Caco-2 (cell line): Measurements from ENCODE around the gene KRT28. TPM values are rescaled to one million over a fixed set of nuclear protein-coding genes. Genes with fewer than 3 reads are reported as not detected.

Experiments used
- BruUV-seq: library from RNA; stranded (reverse); fragments of 400-500 nt; replicated peaks from 2 replicates; lab custom pipeline; 2021; lab: Mats Ljungman, UMichigan
- CTCF ChIA-PET: fragments of 300-600 bp; sonication (Branson Sonifier 250); formaldehyde crosslinking; loops from one replicate; lab custom pipeline; 2022; ENCODE audit warnings: antibody characterized with exemption; lab: Charles Lee
- POLR2A ChIA-PET: fragments of 300-600 bp; sonication (Branson Sonifier 250); formaldehyde crosslinking; loops from one replicate; lab custom pipeline; 2022; ENCODE audit warnings: antibody characterized with exemption; lab: Charles Lee
- DNase-seq, 2 experiments: peaks; one replicate each; pipeline versions ENCODE4 v3.0.0 to v3.0.0-alpha.2; 2020 to 2022
- H3K27me3 ChIP-seq: replicated peaks from 2 replicates; pipeline ENCODE4 v1.6.0; 2011; ENCODE audit warnings: low read length; ENCODE audit not compliant: control insufficient read depth, insufficient read depth
- H3K36me3 ChIP-seq: 2 replicates; pipeline ENCODE4 v1.5.1; 2011; ENCODE audit warnings: low read length; ENCODE audit not compliant: control insufficient read depth, insufficient read depth
- H3K4me1 ChIP-seq: fragments of 250-450 bp; sonication (Bioruptor Pico); 2 replicates; pipeline ENCODE4 v1.5.1; 2020; ENCODE audit warnings: mild to moderate bottlenecking
- H3K4me3 ChIP-seq: 2 replicates; pipeline ENCODE4 v1.5.1; 2011; ENCODE audit warnings: low read depth, mild to moderate bottlenecking, control low read depth, low read length
- H3K9me3 ChIP-seq: fragments of 250-450 bp; sonication (Bioruptor Pico); 2 replicates; pipeline ENCODE4 v1.5.1; 2020; ENCODE audit warnings: mild to moderate bottlenecking, moderate library complexity
- H3K27ac Mint-ChIP-seq: one replicate; pipeline ENCODE4 v1.8.0; 2022; ENCODE audit warnings: mixed read lengths; ENCODE audit not compliant: unreplicated experiment
- H3K27me3 Mint-ChIP-seq: one replicate; pipeline ENCODE4 v1.8.0; 2022; ENCODE audit warnings: mixed read lengths; ENCODE audit not compliant: insufficient read depth, unreplicated experiment
- H3K36me3 Mint-ChIP-seq: one replicate; pipeline ENCODE4 v1.8.0; 2022; ENCODE audit warnings: mild to moderate bottlenecking, mixed read lengths; ENCODE audit not compliant: insufficient read depth, unreplicated experiment
- H3K4me1 Mint-ChIP-seq: one replicate; pipeline ENCODE4 v1.8.0; 2022; ENCODE audit warnings: low read depth, mixed read lengths; ENCODE audit not compliant: unreplicated experiment
- H3K4me3 Mint-ChIP-seq: one replicate; pipeline ENCODE4 v1.8.0; 2022; ENCODE audit warnings: mild to moderate bottlenecking, moderate library complexity, mixed read lengths; ENCODE audit not compliant: unreplicated experiment
- H3K9me3 Mint-ChIP-seq: one replicate; pipeline ENCODE4 v1.8.0; 2022; ENCODE audit warnings: mixed read lengths; ENCODE audit not compliant: unreplicated experiment
- CTCF ChIP-seq, 2 experiments: fragments of 200-600 bp in 1 of 2; IDR thresholded peaks; 1 replicate in 1 of 2; 2 replicates in 1 of 2; pipeline versions ENCODE4 v1.5.1 to v1.8.0; 2011 to 2022; ENCODE audit warnings: antibody characterized with exemption in 1 of 2, control low read depth in 1 of 2, inconsistent platforms in 1 of 2, low read depth in 1 of 2, low read length in 1 of 2, mild to moderate bottlenecking in 1 of 2, moderate library complexity in 1 of 2; ENCODE audit not compliant: insufficient read depth in 1 of 2, severe bottlenecking in 1 of 2, unreplicated experiment in 1 of 2
- intact Hi-C: fragments of 100-400 bp; cut with micrococcal nuclease; formaldehyde crosslinking; loops from one replicate; pipeline ENCODE4 v1.10.0; 2022; ENCODE audit not compliant: unreplicated experiment
- total RNA-seq: library from RNA; stranded (reverse); gene quantifications from 2 replicates; pipeline ENCODE4 v1.2.3, GENCODE V29; 2022

Gene KRT28
- total RNA-seq, 1 experiment from 2014 or later = not detected

- H3K9me3 ChIP-seq = no peaks in the 10 kb centered on the region
- no peak overlapping the region for H3K4me3 ChIP-seq
- Mint-ChIP-seq H3K4me3 (no peak overlapping the region), H3K36me3 (no peaks in the 10 kb centered on the region), H3K4me1 (no peaks in the 10 kb centered on the region), H3K27me3 (no peaks in the 10 kb centered on the region), H3K27ac (no peak overlapping the region), H3K9me3 (no peaks in the 10 kb centered on the region)
- no peaks in the 10 kb centered on the region for H3K4me1 ChIP-seq
- H3K36me3 ChIP-seq = no peaks in the 10 kb centered on the region
- DNase-seq = no peak
- no peaks in the 10 kb centered on the region for H3K27me3 ChIP-seq
- POLR2A ChIA-PET = no interaction called here
- intact Hi-C loops = no loop called here
- no peak for TF ChIP-seq CTCF (IDR thresholded peaks at IDR 0.05; ENCODE audit: insufficient read depth in 1 of 2, low read depth in 1 of 2, low read length in 1 of 2, severe bottlenecking in 1 of 2, unreplicated experiment in 1 of 2)
- CTCF ChIA-PET = no interaction called here
- no TSS peak for BruUV-seq
These were observed 28.1 kb upstream of the KRT28 start for GRCh38 chr17:40827746-40828453.

GRCh38 chr17:40825599-40825998 is 25.8 kb upstream of the KRT28 start:
- no peaks in the 10 kb centered on the region for H3K4me1 ChIP-seq
- H3K9me3 ChIP-seq = no peaks in the 10 kb centered on the region
- H3K27ac Mint-ChIP-seq = no peak overlapping the region
- no peaks in the 10 kb centered on the region for H3K4me1 Mint-ChIP-seq
- no peaks in the 10 kb centered on the region for H3K27me3 ChIP-seq
- no peak overlapping the region for H3K4me3 ChIP-seq
- intact Hi-C loops = no loop called here
- H3K27me3 Mint-ChIP-seq = no peaks in the 10 kb centered on the region
- H3K4me3 Mint-ChIP-seq = no peak overlapping the region
- BruUV-seq = no TSS peak
- CTCF ChIA-PET = no interaction called here
- no peaks in the 10 kb centered on the region for H3K36me3 Mint-ChIP-seq
- POLR2A ChIA-PET = no interaction called here
- no peaks in the 10 kb centered on the region for H3K36me3 ChIP-seq
- H3K9me3 Mint-ChIP-seq = no peaks in the 10 kb centered on the region
- DNase-seq = no peak
- TF ChIP-seq CTCF (IDR thresholded peaks at IDR 0.05; ENCODE audit: insufficient read depth in 1 of 2, low read depth in 1 of 2, low read length in 1 of 2, severe bottlenecking in 1 of 2, unreplicated experiment in 1 of 2) = no peak

- no peaks in the 10 kb centered on the region for H3K36me3 Mint-ChIP-seq
- Histone ChIP-seq H3K4me1 (peaks cover 8% of the 10 kb centered on the region), H3K9me3 (no peaks in the 10 kb centered on the region), H3K4me3 (no peak overlapping the region), H3K36me3 (no peaks in the 10 kb centered on the region), H3K27me3 (no peaks in the 10 kb centered on the region)
- no peak overlapping the region for H3K4me3 Mint-ChIP-seq
- no peak for DNase-seq
- ChIA-PET CTCF (no interaction called here), POLR2A (no interaction called here)
- H3K27me3 Mint-ChIP-seq = no peaks in the 10 kb centered on the region
- BruUV-seq = no TSS peak
- TF ChIP-seq CTCF (IDR thresholded peaks at IDR 0.05; ENCODE audit: insufficient read depth in 1 of 2, low read depth in 1 of 2, low read length in 1 of 2, severe bottlenecking in 1 of 2, unreplicated experiment in 1 of 2) = no peak
- H3K4me1 Mint-ChIP-seq = no peaks in the 10 kb centered on the region
- intact Hi-C loops = no loop called here
- H3K27ac Mint-ChIP-seq = no peak overlapping the region
- no peaks in the 10 kb centered on the region for H3K9me3 Mint-ChIP-seq
These were observed 24.5 kb upstream of the KRT28 start for GRCh38 chr17:40824015-40824832.
